Fibroblast of lung (primary cell): ENCODE results near the gene TRH.

Source experiments
- EZH2 ChIP-seq: IDR thresholded peaks from 2 replicates; pipeline ENCODE4 v1.5.1; 2012; ENCODE audit warnings: low read length, control low read depth, mild to moderate bottlenecking; ENCODE audit errors: missing control alignments
- TF ChIP-seq, protein P1 (sequence below), 2 donors: IDR thresholded peaks in 1 of 2; conservative IDR thresholded peaks in 1 of 2; 1 replicate in 1 of 2; 2 replicates in 1 of 2; pipeline ENCODE4 v1.5.1; 2011 to 2012; ENCODE audit warnings: low read length in 2 of 2, control low read depth in 1 of 2, inconsistent platforms in 1 of 2, low read depth in 1 of 2, mild to moderate bottlenecking in 1 of 2

DNA sequence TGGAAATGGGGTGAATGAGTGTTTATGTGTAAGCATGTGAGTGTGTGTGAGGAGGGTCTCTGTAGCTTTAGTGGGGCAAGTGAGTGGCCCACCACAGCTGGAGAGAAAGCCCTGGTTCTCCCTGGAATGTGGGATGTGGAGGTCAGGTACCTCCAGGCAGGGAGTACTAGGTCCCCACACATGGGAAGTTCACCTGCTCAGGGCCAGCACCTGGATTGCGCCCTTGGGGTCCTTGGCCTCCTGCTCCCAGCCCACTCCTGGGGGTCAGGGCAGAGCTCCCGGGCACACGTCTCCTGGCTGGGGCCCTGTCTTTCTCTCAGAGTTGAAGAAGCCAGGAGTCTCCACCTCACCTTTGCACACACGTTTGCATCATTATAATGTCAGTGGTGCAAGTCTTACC lies 41.0 kb upstream of the TRH start:
- TF ChIP-seq, protein P1, sequence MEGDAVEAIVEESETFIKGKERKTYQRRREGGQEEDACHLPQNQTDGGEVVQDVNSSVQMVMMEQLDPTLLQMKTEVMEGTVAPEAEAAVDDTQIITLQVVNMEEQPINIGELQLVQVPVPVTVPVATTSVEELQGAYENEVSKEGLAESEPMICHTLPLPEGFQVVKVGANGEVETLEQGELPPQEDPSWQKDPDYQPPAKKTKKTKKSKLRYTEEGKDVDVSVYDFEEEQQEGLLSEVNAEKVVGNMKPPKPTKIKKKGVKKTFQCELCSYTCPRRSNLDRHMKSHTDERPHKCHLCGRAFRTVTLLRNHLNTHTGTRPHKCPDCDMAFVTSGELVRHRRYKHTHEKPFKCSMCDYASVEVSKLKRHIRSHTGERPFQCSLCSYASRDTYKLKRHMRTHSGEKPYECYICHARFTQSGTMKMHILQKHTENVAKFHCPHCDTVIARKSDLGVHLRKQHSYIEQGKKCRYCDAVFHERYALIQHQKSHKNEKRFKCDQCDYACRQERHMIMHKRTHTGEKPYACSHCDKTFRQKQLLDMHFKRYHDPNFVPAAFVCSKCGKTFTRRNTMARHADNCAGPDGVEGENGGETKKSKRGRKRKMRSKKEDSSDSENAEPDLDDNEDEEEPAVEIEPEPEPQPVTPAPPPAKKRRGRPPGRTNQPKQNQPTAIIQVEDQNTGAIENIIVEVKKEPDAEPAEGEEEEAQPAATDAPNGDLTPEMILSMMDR (conservative IDR thresholded peaks at IDR 0.05 in 1 of 2, IDR thresholded peaks at IDR 0.05 in 1 of 2; ENCODE audit: low read depth in 1 of 2, low read length in 2 of 2): no peak
- no peak for TF ChIP-seq EZH2
